DOHH2 (cell line): Measurements from ENCODE around the gene PRDM16.

Experiments
- H3F3A ChIP-seq: fragments of 200-600 bp; sonication (generic), shearing (Covaris generic); 2 replicates; pipeline ENCODE4 v1.6.0; 2016; ENCODE audit warnings: antibody characterized with exemption, mild to moderate bottlenecking; ENCODE audit not compliant: control insufficient read depth, insufficient read depth
- H3K27ac ChIP-seq: fragments of 200-600 bp; sonication (generic); 2 replicates; pipeline ENCODE4 v1.5.1; 2014; ENCODE audit warnings: low read depth, mild to moderate bottlenecking, low read length, moderate library complexity
- H3K27me3 ChIP-seq: fragments of 200-600 bp; sonication (generic); 2 replicates; pipeline ENCODE4 v1.6.1; 2014; ENCODE audit warnings: mild to moderate bottlenecking, low read length, mixed read lengths; ENCODE audit not compliant: control insufficient read depth
- H3K36me3 ChIP-seq: fragments of 200-600 bp; sonication (generic); 2 replicates; pipeline ENCODE4 v1.6.1; 2014; ENCODE audit warnings: mild to moderate bottlenecking, low read length, moderate library complexity, mixed read lengths; ENCODE audit not compliant: control insufficient read depth
- H3K4me1 ChIP-seq: fragments of 200-600 bp; sonication (generic); 2 replicates; pipeline ENCODE4 v1.6.1; 2014; ENCODE audit warnings: mild to moderate bottlenecking, low read length, mixed read lengths; ENCODE audit not compliant: control insufficient read depth
- H3K4me2 ChIP-seq: fragments of 200-600 bp; sonication (generic); 2 replicates; pipeline ENCODE4 v1.6.0; 2014; ENCODE audit warnings: mild to moderate bottlenecking, low read length, moderate library complexity
- H3K4me3 ChIP-seq: fragments of 200-600 bp; sonication (generic); 2 replicates; pipeline ENCODE4 v1.5.1; 2014; ENCODE audit warnings: mild to moderate bottlenecking, low read length, mixed read lengths
- H3K79me2 ChIP-seq: fragments of 200-600 bp; sonication (generic); 2 replicates; pipeline ENCODE4 v1.6.1; 2014; ENCODE audit warnings: mild to moderate bottlenecking, low read length, mixed read lengths; ENCODE audit not compliant: control insufficient read depth
- H3K9me2 ChIP-seq: fragments of 200-600 bp; sonication (generic); replicated peaks from 2 replicates; pipeline ENCODE4 v1.6.1; 2014; ENCODE audit warnings: mild to moderate bottlenecking, low read length, mixed read lengths; ENCODE audit not compliant: control insufficient read depth
- H3K9me3 ChIP-seq: fragments of 200-600 bp; sonication (generic); 2 replicates; pipeline ENCODE4 v1.6.1; 2014; ENCODE audit warnings: antibody characterized with exemption, low read length, mixed read lengths; ENCODE audit not compliant: control insufficient read depth, insufficient read depth
- H4K20me1 ChIP-seq: fragments of 200-600 bp; sonication (generic); 2 replicates; pipeline ENCODE4 v1.6.0; 2014; ENCODE audit warnings: low read depth, mild to moderate bottlenecking, antibody characterized with exemption, low read length, moderate library complexity; ENCODE audit not compliant: control insufficient read depth, insufficient read depth
- CTCF ChIP-seq: fragments of 200-600 bp; sonication (generic); IDR thresholded peaks from one replicate; pipeline ENCODE4 v1.5.1; 2014; ENCODE audit warnings: antibody characterized with exemption, mild to moderate bottlenecking, low read depth, low read length; ENCODE audit not compliant: poor library complexity, severe bottlenecking
- EZH2phosphoT487 ChIP-seq: fragments of 200-600 bp; sonication (generic); IDR thresholded peaks from 2 replicates; pipeline ENCODE4 v1.6.1; 2017; ENCODE audit warnings: borderline replicate concordance, mild to moderate bottlenecking, antibody characterized with exemption, low read length, moderate library complexity, mixed read lengths

Gene PRDM16

GRCh38 chr1:3335754-3336640 is 267.0 kb downstream of the PRDM16 start:
- H3K4me2 ChIP-seq: no peak overlapping the region
- H3K27ac ChIP-seq: no peak overlapping the region

GRCh38 chr1:3336641-3337630 is 267.9 kb downstream of the PRDM16 start:
- no peaks in the 10 kb centered on the region; the same call in 1 of the 2 replicates for H3F3A ChIP-seq
- H3K27ac ChIP-seq: no peak overlapping the region
- no peaks in the 10 kb centered on the region for H3K79me2 ChIP-seq
- no peaks in the 10 kb centered on the region for H4K20me1 ChIP-seq
- H3K9me3 ChIP-seq: peaks cover 26% of the 10 kb centered on the region
- H3K4me2 ChIP-seq: no peak overlapping the region
- H3K4me1 ChIP-seq: no peaks in the 10 kb centered on the region
- no peaks in the 10 kb centered on the region for H3K9me2 ChIP-seq
- no peaks in the 10 kb centered on the region for H3K36me3 ChIP-seq
- no peak for TF ChIP-seq CTCF
- TF ChIP-seq EZH2phosphoT487: no peak
- H3K4me3 ChIP-seq: no peak overlapping the region
- H3K27me3 ChIP-seq: no peaks in the 10 kb centered on the region

More at GRCh38 chr1:3335754-3336640, 267.0 kb downstream of the PRDM16 start:
- Histone ChIP-seq H3K4me1 (no peaks in the 10 kb centered on the region), H3K79me2 (no peaks in the 10 kb centered on the region), H4K20me1 (no peaks in the 10 kb centered on the region), H3K36me3 (no peaks in the 10 kb centered on the region), H3K9me3 (peaks cover 26% of the 10 kb centered on the region), H3K9me2 (no peaks in the 10 kb centered on the region), H3F3A (no peaks in the 10 kb centered on the region; the same call in 1 of the 2 replicates), H3K4me3 (no peak overlapping the region), H3K27me3 (no peaks in the 10 kb centered on the region)
- TF ChIP-seq CTCF: no peak
- no peak for TF ChIP-seq EZH2phosphoT487

- H3K27ac ChIP-seq: no peak overlapping the region
Observed at GRCh38 chr1:3337798-3338724, 269.1 kb downstream of the PRDM16 start.

More at GRCh38 chr1:3337798-3338724, 269.1 kb downstream of the PRDM16 start:
- H3K27me3 ChIP-seq: no peaks in the 10 kb centered on the region
- H3K4me3 ChIP-seq: no peak overlapping the region
- no peaks in the 10 kb centered on the region for H3K79me2 ChIP-seq
- no peak for TF ChIP-seq CTCF
- no peak for TF ChIP-seq EZH2phosphoT487
- no peaks in the 10 kb centered on the region for H3K36me3 ChIP-seq
- H3K9me2 ChIP-seq: no peaks in the 10 kb centered on the region
- no peaks in the 10 kb centered on the region for H4K20me1 ChIP-seq
- H3K4me2 ChIP-seq: no peak overlapping the region
- H3K4me1 ChIP-seq: no peaks in the 10 kb centered on the region
- peaks cover 26% of the 10 kb centered on the region for H3K9me3 ChIP-seq
- H3F3A ChIP-seq: no peaks in the 10 kb centered on the region; the same call in 1 of the 2 replicates
